Measurements from ENCODE around the gene AGPAT3.

Gene AGPAT3

GRCh38 chr21:44035244-44035643 lies 170.2 kb downstream of the AGPAT3 start:
- Histone ChIP-seq H3K9ac (ENCODE audit: low read depth in 1 of 2, low read length in 2 of 2) (no peak overlapping the region), H3K27me3 (ENCODE audit: control insufficient read depth in 1 of 2, insufficient read depth in 2 of 2, low read length in 2 of 2) (no peaks in the 10 kb centered on the region), H3K36me3 (ENCODE audit: control insufficient read depth in 1 of 2, insufficient read depth in 2 of 2, low read length in 2 of 2) (peaks cover 32 to 62% of the 10 kb centered on the region in 2 donors), H3K27ac (ENCODE audit: low read depth, low read length) (no peak overlapping the region), H3K9me3 (ENCODE audit: control insufficient read depth in 1 of 2, low read length in 2 of 2) (no peaks in the 10 kb centered on the region), H3K4me3 (ENCODE audit: low read depth in 1 of 2, low read length in 2 of 2) (no peak overlapping the region), H3K4me1 (ENCODE audit: control insufficient read depth in 1 of 2, insufficient read depth in 2 of 2, low read length in 2 of 2) (no peaks in the 10 kb centered on the region)
